AG09319 (cell line): ENCODE measurements around the gene IRS1.

Source experiments
- DNase-seq: peaks from one replicate; pipeline ENCODE4 v3.0.0-alpha.2; 2010; ENCODE audit warnings: low read depth; ENCODE audit errors: extremely low read depth
- CTCF ChIP-seq: IDR thresholded peaks from 2 replicates; pipeline ENCODE4 v1.5.1; 2011; ENCODE audit warnings: low read depth, mild to moderate bottlenecking, inconsistent platforms, low read length, moderate library complexity

Gene IRS1

GRCh38 chr2:226683944-226684562 lies 115.6 kb downstream of the IRS1 start:
- TF ChIP-seq CTCF, result no peak
- no peak for DNase-seq

GRCh38 chr2:226683196-226683595 lies 116.4 kb downstream of the IRS1 start:
- DNase-seq, result no peak
- no peak for TF ChIP-seq CTCF
